Endothelial cell (in vitro differentiated cells): ENCODE results near the gene NTN1. TPM values are rescaled to one million over a fixed set of nuclear protein-coding genes. Genes with fewer than 3 reads are reported as not detected.

Experiments used
- DNase-seq: peaks from one replicate; pipeline ENCODE4 v3.0.0; 2021; ENCODE audit warnings: low spot score
- H3K27ac Mint-ChIP-seq: one replicate; pipeline ENCODE4 v1.8.0; 2021; ENCODE audit warnings: mixed read lengths, inconsistent platforms; ENCODE audit not compliant: unreplicated experiment
- H3K27me3 Mint-ChIP-seq: one replicate; pipeline ENCODE4 v1.8.0; 2021; ENCODE audit warnings: mild to moderate bottlenecking, moderate library complexity, mixed read lengths, inconsistent platforms; ENCODE audit not compliant: unreplicated experiment
- H3K36me3 Mint-ChIP-seq: one replicate; pipeline ENCODE4 v1.8.0; 2021; ENCODE audit warnings: mild to moderate bottlenecking, low read depth, mixed read lengths, inconsistent platforms; ENCODE audit not compliant: unreplicated experiment
- H3K4me1 Mint-ChIP-seq: one replicate; pipeline ENCODE4 v1.8.0; 2021; ENCODE audit warnings: mild to moderate bottlenecking, mixed read lengths, inconsistent platforms; ENCODE audit not compliant: unreplicated experiment
- H3K4me3 Mint-ChIP-seq: one replicate; pipeline ENCODE4 v1.8.0; 2021; ENCODE audit warnings: mild to moderate bottlenecking, mixed read lengths, inconsistent platforms; ENCODE audit not compliant: unreplicated experiment
- H3K9me3 Mint-ChIP-seq: one replicate; pipeline ENCODE4 v1.8.0; 2021; ENCODE audit warnings: mixed read lengths, inconsistent platforms; ENCODE audit not compliant: unreplicated experiment
- total RNA-seq: library from RNA; stranded (reverse); fragmentation: NEBNext Ultra II Directional; extraction: Animal tissue kit (Norgen Biotek cat#: 25700); gene quantifications from one replicate; pipeline ENCODE4 v1.2.1, GENCODE V29; 2021; ENCODE audit not compliant: unreplicated experiment
- TF ChIP-seq, protein P1 (sequence below): fragments of 200-600 bp; sonication (generic); IDR thresholded peaks from one replicate; pipeline ENCODE4 v1.5.0; 2021; ENCODE audit warnings: antibody characterized with exemption; ENCODE audit not compliant: unreplicated experiment

The NTN1 gene
- total RNA-seq, 1 donor from 2014 or later = 6.6 TPM

DNA sequence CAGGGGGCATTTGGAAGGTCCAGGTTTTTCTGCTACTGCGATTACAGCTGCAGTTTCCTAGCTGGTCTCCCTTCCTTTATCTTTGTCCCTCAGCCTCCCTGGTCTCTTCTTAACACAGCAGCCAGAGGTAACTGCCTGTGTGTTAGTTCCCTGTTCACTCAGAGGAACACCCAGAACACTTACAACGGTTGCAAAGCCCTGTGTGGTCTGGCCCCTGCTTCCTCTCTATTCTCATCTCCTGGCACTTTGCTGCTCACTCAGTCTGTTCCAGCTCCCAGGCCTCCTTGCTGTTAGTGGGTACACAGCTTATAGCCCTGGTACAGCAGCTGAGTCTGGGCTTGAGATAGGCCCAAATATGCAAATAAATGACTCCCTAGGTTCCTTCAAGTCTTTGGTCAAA is 16.4 kb downstream of the NTN1 start:
- H3K4me1 Mint-ChIP-seq = no peaks in the 10 kb centered on the region
- DNase-seq = no peak
- TF ChIP-seq, protein P1, sequence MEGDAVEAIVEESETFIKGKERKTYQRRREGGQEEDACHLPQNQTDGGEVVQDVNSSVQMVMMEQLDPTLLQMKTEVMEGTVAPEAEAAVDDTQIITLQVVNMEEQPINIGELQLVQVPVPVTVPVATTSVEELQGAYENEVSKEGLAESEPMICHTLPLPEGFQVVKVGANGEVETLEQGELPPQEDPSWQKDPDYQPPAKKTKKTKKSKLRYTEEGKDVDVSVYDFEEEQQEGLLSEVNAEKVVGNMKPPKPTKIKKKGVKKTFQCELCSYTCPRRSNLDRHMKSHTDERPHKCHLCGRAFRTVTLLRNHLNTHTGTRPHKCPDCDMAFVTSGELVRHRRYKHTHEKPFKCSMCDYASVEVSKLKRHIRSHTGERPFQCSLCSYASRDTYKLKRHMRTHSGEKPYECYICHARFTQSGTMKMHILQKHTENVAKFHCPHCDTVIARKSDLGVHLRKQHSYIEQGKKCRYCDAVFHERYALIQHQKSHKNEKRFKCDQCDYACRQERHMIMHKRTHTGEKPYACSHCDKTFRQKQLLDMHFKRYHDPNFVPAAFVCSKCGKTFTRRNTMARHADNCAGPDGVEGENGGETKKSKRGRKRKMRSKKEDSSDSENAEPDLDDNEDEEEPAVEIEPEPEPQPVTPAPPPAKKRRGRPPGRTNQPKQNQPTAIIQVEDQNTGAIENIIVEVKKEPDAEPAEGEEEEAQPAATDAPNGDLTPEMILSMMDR = no peak
- H3K27me3 Mint-ChIP-seq = no peaks in the 10 kb centered on the region
- no peak overlapping the region for H3K27ac Mint-ChIP-seq
- H3K9me3 Mint-ChIP-seq = no peaks in the 10 kb centered on the region
- no peak overlapping the region for H3K4me3 Mint-ChIP-seq
- peaks cover 6% of the 10 kb centered on the region for H3K36me3 Mint-ChIP-seq

DNA sequence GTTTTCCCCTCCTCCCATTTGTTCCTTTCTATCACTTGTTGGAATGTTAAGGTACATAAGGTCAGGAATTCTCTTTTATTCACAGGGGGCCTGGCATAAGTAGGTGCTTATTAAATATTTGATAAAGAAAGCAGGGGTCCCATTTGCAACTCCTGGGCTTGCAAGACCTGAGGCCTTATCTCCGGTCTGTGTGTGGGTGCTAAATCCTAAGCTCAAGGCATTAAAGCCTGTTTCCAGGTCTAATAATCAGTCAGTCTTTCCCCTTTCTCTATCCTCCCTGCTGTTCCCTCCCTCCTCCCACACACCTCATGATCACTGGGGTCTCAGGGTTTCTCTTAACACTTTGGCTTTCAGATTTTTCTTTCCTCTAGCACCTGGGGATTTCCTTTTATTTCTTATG is 17.1 kb downstream of the NTN1 start:
- Mint-ChIP-seq H3K27ac (no peak overlapping the region), H3K36me3 (peaks cover 6% of the 10 kb centered on the region), H3K4me1 (no peaks in the 10 kb centered on the region), H3K27me3 (no peaks in the 10 kb centered on the region), H3K4me3 (no peak overlapping the region), H3K9me3 (no peaks in the 10 kb centered on the region)
- TF ChIP-seq, protein P1 = no peak
- no peak for DNase-seq

DNA sequence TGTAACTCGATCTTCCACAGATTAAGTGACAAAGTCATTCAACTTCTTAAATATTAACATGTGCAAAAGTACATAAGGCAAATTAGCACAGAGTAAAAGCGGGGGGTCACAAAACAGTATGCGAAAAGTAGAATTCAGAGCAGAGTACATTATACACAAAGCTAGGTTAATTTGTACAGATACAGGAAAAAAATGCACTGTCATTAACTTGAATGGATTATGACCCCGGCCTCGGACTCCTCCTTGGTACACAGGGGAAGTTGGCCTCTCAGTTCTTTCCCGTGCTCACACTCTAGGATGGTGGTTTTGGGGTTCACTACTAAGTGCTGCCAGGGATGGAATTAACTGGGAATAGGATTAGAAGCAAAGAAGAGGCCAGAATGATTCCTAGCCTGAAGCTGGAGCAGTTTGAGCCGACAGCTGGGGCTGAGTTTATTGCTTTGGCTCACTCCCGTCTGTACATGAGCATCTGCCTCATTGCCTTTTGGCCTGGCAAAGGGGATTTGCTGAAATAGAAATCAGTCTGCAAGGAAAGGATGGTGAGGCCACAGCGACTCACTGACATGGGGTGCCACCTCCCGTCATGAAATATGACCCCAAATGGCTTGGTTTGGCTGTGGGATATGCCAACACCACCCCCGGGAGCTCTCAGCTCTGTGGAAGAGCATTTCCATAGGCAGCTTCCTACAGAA is 23.6 kb downstream of the NTN1 start:
- H3K27me3 Mint-ChIP-seq = no peaks in the 10 kb centered on the region
- DNase-seq = no peak
- no peaks in the 10 kb centered on the region for H3K9me3 Mint-ChIP-seq
- TF ChIP-seq, protein P1 = no peak
- H3K4me1 Mint-ChIP-seq = no peaks in the 10 kb centered on the region
- H3K27ac Mint-ChIP-seq = no peak overlapping the region
- H3K36me3 Mint-ChIP-seq = no peaks in the 10 kb centered on the region
- no peak overlapping the region for H3K4me3 Mint-ChIP-seq

DNA sequence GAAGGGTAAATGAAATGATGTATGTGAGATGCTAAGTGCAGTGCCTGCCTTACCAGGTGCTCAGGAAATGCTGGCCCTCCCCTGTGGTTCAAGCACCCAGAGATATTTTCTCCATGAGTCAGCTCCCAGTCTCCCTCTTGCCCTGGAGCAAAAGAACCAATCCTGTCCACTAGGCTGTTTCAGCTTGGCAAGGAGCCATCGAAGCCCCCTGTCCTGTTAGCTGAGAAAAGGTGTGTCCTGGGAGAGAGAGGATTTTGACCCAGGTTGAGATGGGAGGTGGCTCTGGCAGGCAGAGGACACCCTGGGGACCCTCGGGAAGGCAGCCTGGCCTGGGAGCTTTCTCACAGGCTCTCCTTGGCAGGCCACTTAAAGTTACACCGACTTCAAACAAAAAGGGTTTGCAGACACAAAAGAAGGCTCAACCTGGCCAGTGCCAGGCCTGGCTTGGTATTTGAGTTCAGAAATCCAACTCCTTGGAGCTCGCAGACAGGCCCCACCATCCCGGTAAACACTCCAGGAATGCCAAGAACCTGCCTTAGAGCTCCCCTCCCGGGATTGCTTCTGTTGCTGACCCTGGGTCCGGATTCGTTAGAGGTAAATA is 29.6 kb downstream of the NTN1 start:
- TF ChIP-seq, protein P1 = no peak
- Mint-ChIP-seq H3K27me3 (peaks cover 9% of the 10 kb centered on the region), H3K4me3 (no peak overlapping the region), H3K27ac (no peak overlapping the region), H3K4me1 (peaks cover 8% of the 10 kb centered on the region), H3K9me3 (no peaks in the 10 kb centered on the region), H3K36me3 (no peaks in the 10 kb centered on the region)
- no peak for DNase-seq

DNA sequence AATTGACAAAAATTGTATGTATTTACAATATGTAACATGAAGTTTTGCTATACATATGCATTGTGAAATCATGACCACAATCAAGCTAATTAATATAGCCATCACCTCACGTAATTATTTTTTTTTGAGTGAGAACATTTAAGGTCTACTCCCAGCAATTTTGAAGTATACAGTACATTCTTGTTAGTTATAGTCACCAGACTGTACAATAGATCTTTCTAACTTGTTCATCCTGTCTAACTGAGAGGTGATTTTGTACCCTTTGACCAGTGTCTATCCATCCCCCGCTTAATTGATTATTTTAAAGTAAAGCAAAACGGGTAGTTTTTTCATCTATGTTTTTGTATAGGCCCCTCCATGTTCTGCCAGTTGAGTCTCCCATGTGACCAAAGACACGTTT is 30.3 kb downstream of the NTN1 start:
- H3K36me3 Mint-ChIP-seq = no peaks in the 10 kb centered on the region
- no peak for DNase-seq
- no peak overlapping the region for H3K27ac Mint-ChIP-seq
- peaks cover 8% of the 10 kb centered on the region for H3K4me1 Mint-ChIP-seq
- peaks cover 9% of the 10 kb centered on the region for H3K27me3 Mint-ChIP-seq
- TF ChIP-seq, protein P1 = no peak
- H3K4me3 Mint-ChIP-seq = no peak overlapping the region
- H3K9me3 Mint-ChIP-seq = no peaks in the 10 kb centered on the region
